C4-2B (cell line): ENCODE results near the gene GRAMD4.

Experiments
- H3K27ac ChIP-seq: fragments of 450-650 bp; 2 replicates; pipeline ENCODE4 v1.5.1; 2017
- ZFX ChIP-seq: fragments of 450-650 bp; IDR thresholded peaks from 2 replicates; pipeline ENCODE4 v1.6.1; 2017
- TF ChIP-seq, protein P1 (sequence below): fragments of 450-650 bp; conservative IDR thresholded peaks from 2 replicates; pipeline ENCODE4 v1.5.1; 2017; ENCODE audit warnings: mild to moderate bottlenecking

GRAMD4 gene

DNA sequence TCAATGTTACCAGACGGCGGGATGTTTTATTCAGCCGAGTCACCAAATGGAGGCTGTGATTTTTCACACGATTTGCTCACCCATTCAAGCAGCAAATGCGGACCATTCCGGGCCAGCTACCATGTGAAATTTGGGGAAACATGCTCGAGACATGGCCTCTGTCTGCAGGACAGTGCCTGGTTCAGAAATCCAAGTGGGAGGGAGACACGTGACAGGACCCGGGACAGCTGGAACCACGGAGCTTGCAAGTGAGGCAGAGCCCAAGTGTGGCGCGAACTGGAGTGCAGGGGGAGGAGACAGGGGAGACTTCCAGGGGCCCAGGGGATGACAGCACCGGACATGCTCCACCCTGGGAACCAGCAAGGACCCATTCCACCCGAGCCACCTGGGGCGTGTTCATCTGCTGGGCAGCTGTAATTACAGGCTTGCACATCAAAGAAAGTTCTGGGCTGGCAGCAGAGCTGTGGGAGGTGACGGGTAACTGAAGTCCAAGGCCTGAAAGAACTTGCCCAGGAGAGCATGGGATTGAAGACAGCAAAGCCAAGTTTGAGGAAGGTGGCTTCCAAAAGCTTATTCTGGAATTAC is 101.4 kb downstream of the GRAMD4 start:
- H3K27ac ChIP-seq, result no peak overlapping the region
- TF ChIP-seq, protein P1, sequence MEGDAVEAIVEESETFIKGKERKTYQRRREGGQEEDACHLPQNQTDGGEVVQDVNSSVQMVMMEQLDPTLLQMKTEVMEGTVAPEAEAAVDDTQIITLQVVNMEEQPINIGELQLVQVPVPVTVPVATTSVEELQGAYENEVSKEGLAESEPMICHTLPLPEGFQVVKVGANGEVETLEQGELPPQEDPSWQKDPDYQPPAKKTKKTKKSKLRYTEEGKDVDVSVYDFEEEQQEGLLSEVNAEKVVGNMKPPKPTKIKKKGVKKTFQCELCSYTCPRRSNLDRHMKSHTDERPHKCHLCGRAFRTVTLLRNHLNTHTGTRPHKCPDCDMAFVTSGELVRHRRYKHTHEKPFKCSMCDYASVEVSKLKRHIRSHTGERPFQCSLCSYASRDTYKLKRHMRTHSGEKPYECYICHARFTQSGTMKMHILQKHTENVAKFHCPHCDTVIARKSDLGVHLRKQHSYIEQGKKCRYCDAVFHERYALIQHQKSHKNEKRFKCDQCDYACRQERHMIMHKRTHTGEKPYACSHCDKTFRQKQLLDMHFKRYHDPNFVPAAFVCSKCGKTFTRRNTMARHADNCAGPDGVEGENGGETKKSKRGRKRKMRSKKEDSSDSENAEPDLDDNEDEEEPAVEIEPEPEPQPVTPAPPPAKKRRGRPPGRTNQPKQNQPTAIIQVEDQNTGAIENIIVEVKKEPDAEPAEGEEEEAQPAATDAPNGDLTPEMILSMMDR, result no peak
- TF ChIP-seq ZFX, result no peak

DNA sequence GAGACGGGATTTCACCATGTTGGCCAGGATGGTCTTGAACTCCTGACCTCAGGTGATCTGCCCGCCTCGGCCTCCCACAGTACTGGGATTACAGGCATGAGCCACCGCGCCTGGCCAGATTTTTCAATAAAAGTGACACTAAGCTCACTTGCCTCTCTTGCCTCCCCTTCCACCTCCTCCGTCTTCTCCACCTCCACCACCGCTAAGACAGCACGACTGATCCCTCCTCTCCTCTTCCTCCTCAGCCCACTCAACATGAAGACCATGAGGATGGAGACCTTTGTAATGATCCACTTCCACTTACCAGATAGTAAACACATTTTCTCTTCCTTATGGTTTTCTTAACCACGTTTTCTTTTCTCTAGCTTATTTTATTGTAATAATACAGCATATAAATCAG is 103.7 kb downstream of the GRAMD4 start:
- H3K27ac ChIP-seq, result no peak overlapping the region
- no peak for TF ChIP-seq ZFX
- TF ChIP-seq, protein P1, result no peak

- no peak for TF ChIP-seq ZFX
- TF ChIP-seq, protein P1, result no peak
- H3K27ac ChIP-seq, result no peak overlapping the region
Measured at GRCh38 chr22:46725096-46725495, 104.9 kb downstream of the GRAMD4 start.

DNA sequence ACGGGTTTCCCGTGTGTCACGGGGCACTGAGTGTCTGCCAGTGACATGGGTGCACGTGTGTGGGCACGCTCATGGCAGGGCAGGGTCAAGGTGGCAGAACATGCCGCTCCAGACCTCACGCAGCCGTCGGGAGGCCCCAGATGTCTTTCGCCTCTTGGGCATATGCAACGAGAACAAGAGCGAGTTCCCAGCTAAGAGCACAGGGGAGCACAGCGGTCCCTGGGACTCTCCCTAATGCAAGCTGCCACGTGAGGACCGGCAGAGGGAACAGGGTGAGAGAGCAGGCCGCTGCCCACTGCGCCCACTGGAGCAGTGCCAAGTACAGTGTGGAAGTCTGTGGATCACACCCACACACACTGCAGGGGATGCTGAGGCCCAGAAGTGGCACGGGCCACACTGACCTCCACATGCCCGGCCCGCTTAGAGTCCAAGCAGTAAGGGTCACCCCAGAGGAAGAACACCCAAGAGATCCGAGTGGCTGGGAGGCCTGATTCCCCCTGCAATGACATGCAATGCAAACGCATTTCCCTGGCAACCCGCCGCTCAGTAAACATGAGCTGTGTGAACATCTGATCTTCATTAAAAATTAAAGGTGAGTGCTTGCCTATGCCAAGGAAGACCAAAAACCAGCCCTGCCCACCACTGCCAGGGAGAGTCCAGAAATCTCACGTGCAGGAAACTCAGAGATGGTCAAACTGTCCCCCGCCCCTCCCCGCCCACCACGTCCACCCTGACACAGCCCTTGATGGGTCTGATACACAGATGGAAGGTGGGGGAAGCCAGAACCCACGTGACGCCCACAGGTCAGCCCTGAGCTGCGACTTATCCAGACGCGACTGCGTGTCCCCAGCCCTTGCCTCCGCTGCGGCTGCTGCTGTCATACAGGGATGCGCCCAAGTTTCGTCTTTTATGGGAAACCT is 106.1 kb downstream of the GRAMD4 start:
- TF ChIP-seq, protein P1, result no peak
- TF ChIP-seq ZFX, result no peak
- no peak overlapping the region for H3K27ac ChIP-seq

DNA sequence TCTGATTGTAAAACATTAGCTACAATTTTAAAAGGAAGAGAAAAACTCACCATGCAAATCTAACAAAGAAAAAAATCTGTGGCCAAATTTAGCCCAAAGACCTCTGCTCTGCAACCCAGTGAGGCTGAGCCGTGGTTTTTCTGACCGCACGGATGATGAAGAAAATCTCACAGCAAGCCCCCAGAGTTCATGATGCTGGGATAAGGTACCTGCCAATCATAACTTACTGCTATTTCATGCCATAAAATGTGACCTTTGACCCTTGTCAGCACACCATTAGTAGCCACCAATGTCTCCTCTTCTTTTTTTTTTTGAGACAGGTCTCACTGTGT is 106.8 kb downstream of the GRAMD4 start:
- TF ChIP-seq, protein P1, result no peak
- no peak for TF ChIP-seq ZFX
- H3K27ac ChIP-seq, result no peak overlapping the region

DNA sequence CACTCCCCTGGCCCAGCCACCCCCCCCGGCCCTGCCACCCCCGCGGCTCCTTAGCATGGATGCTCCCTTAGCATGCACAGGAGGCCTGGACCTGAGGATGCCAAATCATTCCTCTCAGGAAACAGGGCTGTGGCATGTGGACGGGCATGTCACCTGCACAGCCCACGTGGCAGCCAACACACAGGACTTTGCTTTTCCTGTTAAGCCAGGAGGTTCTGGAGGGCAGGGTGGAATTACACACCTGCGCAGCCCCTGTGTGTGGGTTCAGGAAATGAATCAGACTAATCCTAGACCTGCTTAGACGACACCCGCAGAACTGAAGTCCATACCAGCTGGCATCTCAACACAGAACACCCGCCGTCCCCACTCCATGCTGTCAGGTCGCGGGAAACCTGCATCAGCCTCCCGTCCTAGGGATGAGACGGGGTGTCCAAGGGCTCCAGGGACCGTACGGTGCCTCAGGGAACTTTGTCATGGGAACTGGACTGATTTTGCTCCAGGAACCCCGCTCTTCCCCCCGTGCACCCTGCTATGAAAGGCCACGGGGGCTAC is 107.7 kb downstream of the GRAMD4 start:
- H3K27ac ChIP-seq, result no peak overlapping the region
- TF ChIP-seq, protein P1, result no peak
- TF ChIP-seq ZFX, result no peak

- TF ChIP-seq, protein P1, result no peak
- TF ChIP-seq ZFX, result no peak
- no peak overlapping the region for H3K27ac ChIP-seq
Measured at GRCh38 chr22:46728470-46728869, 108.3 kb downstream of the GRAMD4 start.
